Activated CD4-positive, alpha-beta T cell treated with anti-CD3 and anti-CD28 coated beads, Interleukin-2, amount 50 U/mL, for 4 hours (primary cell): ENCODE measurements around the gene HLA-A.

ENCODE experiments used
- DNase-seq, 2 experiments: peaks; one replicate each; pipeline ENCODE4 v3.0.0-alpha.2; 2020

Gene HLA-A

DNA sequence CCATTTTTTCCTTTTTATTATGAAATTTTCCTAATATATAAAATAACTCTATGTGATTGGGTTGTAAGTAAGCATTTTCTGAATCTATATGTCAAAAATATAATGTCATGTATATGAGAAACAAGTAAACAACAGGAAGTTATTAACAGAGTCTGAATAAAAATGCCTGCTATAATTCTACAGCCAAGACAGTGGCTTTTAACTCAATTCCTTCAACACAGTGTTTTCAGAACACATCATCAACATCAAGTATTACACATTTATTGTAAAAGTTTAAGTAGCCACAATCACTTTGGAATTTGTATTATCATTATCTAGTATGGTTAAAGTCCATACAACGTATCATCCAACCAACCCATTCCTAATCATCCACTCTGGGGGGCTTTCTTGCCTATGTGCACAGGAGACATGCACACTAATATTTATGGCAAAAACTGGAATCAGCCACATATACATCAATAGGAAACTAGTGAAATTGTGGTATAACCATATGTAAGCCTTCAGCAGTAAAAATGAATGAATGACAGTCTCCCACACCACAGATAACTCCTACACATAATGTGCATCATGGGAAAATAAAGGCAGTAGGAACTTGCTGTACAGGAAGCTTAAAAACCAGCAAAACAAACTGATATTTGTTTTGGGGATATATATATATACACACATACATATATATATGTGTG, 6.9 kb upstream of the HLA-A start:
- DNase-seq: no peak

DNA sequence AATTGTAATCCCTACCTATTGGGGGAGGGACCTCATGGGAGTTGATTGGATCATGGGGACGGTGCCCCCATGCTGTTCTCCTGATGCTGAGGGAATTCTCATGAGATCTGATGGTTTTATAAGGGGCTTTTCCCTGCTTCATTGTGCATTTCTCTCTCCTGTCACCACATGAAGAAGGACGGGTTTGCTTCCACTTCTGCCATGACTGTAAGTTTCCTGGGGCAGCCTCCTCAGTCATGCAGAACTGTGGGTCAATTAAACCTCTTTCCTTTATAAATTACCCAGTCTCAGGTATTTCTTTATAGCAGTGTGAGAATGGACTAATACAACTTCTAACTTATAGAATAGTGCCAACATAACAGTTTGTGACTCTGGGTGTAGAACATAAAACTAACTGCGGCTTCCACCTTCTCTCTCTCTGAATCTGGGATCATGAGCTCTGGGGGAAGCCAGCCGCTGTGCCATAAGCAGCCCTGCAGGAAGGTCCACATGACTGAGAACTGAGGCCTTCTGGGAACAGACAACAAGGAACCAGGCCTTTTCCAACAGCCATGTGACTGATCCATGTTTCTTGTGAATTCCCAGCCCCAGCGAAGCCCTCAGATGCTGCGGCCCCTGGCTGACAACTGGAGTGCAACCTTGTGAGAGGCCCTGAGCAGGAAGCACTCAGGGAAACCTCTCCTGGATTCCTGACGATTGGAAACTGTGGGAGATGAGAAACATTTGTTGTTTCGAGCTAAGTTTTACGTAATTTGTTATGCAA, 3.4 kb upstream of the HLA-A start:
- no peak for DNase-seq

DNA sequence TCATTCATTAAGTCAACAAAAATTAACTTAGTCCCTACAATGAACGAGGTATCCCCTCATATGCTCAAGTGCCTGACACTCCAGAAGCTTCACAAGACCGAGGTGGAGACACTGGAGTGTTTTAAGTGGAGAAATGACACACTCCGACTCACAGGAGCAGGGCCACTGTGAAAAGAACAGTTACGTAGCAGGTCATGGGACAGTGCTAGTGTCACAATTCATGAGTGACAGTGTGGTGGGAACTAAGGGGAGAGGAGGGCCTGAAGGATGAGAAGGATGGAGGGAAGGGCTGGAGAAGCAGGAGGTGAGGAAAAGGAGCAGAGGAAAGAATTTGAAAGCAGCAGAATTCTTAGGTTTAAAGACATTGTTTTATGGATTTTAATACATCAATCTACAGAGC, 1.3 kb upstream of the HLA-A start:
- no peak for DNase-seq

DNA sequence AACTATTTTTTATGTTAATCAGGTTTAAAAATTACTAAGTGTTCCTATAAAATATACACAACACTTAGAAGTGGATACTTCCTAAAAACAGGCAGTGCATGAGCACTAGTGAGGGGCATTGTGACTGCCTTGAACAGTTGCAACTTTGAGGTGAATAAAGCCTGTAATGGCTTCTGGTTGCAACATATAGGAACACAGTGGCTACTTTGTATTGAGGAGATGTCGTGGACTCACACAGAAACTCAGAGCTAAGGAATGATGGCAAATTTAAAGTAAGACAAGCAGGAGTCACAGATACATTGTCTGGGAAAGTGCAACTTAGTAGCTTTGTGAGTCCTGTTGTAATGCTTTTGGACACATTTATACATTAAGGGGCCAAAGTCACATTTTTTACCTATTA, 861 bp upstream of the HLA-A start:
- no peak for DNase-seq

DNA sequence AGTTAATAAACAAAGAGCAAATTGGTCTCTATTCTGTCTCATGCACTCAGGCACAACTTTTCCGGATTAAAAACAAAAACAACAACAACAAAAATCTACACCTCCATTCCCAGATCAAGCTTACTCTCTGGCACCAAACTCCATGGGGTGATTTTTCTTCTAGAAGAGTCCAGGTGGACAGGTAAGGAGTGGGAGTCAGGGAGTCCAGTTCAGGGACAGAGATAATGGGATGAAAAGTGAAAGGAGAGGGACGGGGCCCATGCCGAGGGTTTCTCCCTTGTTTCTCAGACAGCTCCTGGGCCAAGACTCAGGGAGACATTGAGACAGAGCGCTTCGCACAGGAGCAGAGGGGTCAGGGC, 437 bp upstream of the HLA-A start:
- no peak for DNase-seq

DNA sequence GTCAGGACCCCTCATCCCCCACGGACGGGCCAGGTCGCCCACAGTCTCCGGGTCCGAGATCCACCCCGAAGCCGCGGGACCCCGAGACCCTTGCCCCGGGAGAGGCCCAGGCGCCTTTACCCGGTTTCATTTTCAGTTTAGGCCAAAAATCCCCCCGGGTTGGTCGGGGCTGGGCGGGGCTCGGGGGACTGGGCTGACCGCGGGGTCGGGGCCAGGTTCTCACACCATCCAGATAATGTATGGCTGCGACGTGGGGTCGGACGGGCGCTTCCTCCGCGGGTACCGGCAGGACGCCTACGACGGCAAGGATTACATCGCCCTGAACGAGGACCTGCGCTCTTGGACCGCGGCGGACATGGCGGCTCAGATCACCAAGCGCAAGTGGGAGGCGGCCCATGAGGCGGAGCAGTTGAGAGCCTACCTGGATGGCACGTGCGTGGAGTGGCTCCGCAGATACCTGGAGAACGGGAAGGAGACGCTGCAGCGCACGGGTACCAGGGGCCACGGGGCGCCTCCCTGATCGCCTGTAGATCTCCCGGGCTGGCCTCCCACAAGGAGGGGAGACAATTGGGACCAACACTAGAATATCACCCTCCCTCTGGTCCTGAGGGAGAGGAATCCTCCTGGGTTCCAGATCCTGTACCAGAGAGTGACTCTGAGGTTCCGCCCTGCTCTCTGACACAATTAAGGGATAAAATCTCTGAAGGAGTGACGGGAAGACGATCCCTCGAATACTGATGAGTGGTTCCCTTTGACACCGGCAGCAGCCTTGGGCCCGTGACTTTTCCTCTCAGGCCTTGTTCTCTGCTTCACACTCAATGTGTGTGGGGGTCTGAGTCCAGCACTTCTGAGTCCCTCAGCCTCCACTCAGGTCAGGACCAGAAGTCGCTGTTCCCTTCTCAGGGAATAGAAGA, 978 bp downstream of the HLA-A start:
- no peak for DNase-seq

DNA sequence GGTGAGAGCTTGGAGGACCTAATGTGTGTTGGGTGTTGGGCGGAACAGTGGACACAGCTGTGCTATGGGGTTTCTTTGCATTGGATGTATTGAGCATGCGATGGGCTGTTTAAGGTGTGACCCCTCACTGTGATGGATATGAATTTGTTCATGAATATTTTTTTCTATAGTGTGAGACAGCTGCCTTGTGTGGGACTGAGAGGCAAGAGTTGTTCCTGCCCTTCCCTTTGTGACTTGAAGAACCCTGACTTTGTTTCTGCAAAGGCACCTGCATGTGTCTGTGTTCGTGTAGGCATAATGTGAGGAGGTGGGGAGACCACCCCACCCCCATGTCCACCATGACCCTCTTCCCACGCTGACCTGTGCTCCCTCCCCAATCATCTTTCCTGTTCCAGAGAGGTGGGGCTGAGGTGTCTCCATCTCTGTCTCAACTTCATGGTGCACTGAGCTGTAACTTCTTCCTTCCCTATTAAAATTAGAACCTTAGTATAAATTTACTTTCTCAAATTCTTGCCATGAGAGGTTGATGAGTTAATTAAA, 3.0 kb downstream of the HLA-A start:
- DNase-seq: no peak

DNA sequence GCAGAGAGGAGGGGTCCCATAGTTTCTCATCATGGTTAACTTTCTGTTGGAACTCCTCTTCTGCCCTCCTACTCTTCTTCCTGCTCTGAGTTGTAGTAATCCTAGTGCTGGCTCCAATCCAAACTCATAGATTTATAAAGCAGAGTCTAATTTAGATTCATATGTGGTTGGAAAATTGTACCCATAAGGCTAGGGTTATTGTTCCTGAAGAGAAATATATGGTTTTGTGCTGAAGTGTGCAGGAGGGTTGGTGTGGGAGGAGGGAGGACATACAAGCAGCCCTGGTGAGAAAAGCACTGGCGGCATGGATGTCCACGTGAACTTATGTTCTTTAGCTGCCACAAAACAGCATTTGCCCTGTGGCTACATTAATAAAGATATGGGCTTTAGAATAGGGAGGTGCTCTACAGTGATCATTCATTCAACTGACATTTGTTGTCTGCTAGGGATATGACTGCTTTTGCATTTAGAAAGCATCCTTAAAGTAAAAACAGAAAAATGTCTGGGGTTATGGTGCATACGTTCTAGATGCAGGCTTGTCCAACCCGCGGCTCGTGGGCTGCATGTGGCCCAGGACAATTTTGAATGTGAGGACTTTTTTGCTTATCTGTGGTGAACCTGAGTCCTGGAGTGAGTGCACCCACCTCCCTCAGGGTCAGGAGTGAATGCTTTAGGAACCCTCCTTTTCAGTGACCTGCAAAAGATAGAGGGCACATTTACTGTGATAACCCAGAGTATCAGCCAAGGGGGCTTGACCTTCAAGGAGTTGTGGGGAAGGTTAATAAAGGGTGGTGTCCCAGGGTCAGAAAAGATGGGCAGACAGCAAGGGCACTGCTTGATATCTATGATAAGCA, 4.1 kb downstream of the HLA-A start:
- no peak for DNase-seq

DNA sequence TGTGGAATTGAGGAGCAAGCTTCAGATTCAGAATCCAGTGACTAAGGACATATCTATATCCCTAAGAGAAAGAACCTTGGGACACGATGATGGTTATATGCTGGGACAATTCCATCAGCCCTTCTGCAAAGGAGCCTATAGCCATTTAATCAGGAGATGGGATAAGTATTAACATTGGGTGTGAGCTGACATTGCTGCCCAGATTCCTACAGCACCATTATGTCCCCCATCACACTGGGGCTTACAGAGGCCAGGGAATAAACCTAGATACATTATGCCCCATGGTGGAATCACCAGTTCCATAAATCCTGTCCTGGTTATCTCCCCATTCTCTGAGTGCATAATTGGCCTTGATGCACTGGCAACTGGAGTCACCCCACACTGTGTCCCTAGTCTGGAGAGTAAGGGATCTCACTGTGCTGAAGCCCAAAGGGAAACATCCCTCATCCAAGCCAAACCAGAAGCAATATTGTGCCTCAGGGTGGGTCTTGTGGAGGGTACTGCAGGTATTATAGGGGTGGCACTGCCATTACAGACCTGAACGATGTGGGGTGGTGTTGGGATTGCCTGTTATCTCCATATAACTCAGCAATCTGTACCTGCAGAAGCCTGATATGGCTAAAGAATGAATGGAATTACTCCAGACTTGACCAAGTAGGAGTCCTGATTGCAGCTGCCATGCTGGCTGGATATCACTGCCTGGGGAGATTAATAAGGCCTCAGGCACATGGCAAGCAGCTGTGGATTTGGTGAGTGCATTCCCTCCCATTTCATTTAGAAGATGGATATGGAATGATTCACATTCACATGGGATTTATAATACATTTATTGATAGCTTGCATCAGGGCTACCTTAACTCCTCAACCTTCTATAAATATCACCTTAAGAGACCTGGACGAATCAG, 5.0 kb downstream of the HLA-A start:
- no peak for DNase-seq

DNA sequence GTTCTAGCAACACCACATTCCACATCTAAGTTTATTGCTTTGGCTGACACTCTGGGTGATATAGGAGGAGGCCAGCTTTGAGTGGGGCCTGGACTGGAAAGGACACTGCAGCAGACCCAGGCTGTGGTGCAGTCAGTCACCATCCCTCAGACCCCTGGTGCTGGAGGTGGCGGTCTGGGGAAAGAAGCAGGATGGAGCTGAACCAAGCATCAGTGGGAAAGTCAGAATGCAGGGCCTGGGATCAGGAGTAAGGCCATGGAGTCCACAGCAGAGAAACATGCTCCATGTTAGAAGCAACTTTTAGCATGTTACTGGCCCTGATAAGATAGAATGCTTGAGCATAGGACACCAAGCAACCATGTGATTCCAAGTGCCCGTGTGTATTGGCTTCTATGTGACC, 5.9 kb downstream of the HLA-A start:
- no peak for DNase-seq

DNA sequence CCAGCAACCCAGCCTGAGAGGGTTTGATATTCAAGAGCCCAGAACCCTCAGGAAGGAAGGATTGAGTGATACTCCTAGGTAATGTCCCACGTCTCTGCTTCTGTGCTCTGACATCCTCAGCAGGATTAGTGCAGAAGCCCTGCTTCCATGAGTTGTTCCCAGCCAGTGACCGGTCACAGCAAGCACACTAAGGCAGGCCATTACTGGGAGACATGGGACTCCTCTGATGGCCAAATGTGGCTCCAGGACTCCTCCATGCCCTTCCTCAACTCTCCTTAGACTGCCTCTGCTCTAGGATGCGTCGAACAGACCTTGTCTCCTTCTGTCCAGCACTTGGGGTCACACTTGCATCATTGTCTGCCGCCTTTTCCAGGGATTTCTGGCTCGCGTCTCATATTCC, 7.6 kb downstream of the HLA-A start:
- no peak for DNase-seq

DNA sequence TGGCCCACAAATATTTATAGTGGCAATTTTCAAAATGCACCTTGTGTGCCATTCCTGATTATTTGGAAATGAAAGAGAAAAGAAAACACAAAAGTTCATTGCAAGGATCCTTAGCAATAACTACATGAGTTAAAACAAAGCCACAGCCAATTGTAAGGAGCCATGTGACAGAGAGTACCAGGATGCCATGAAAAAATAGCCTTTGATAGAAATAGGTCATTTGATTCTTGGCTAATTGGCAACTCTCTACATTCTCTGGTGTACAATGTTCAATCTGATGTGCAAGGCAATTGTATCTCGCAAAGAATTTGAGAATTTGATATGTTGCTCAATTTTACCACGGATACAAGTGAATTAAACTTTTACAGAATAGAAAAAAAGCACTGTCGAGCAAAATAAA, 9.6 kb downstream of the HLA-A start:
- DNase-seq: no peak

DNA sequence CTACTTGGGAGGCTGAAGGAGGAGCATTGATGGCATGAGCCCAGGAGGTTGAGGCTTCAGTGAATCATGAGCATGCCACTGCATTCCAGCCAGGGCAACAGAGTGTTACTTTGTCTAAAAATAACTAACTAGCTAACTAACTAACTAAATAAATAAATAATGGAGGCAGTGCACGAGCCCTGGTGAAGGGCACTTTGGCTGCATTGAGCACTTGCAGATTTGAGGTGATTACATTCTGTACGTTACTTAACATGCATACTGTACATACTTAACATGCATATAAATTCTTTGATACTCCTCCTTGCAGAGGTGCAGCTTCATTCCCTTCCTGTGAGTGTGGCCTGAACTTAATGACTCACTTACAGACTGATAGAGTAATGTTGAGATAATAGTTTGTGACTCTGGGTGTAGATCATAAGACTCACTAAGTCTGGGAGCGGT, 10.7 kb downstream of the HLA-A start:
- no peak for DNase-seq

DNA sequence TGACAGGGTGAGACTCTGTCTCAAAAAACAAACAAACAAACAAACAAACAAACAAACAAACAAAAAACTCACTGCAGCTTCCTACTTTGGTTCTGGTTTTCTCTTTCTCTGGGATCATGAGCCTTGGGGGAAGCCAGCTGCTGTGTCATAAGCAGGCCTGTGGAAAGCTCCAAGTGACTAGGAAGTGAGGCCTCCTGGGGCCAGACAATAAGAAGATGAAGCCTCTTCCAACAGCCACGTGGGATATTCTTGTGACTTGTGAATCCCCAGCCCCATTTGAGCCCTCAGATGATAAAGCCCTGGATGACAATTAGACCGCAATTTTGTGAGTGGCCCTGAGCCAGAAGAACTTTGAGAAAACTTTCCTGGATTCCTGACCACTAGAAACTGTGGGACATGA, 11.4 kb downstream of the HLA-A start:
- DNase-seq: no peak

DNA sequence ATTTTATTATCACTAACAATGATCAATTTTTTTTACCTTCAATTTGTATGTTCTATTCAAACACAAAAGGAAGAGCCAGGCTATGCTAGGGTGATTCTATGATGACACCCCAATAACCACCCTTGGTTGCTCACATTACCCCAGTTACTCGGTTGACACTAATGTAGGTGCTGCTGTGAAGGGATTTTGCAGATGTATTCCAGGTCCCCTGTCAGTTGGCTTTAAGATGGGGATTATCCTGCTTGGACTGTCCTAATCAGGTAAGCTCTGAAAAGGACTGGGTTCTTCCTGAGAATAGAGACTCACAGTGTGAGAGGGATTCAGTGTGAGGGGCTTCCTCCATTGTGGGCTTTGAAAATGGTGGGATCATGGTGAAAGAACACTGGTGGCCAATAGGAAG, 11.9 kb downstream of the HLA-A start:
- DNase-seq: no peak

DNA sequence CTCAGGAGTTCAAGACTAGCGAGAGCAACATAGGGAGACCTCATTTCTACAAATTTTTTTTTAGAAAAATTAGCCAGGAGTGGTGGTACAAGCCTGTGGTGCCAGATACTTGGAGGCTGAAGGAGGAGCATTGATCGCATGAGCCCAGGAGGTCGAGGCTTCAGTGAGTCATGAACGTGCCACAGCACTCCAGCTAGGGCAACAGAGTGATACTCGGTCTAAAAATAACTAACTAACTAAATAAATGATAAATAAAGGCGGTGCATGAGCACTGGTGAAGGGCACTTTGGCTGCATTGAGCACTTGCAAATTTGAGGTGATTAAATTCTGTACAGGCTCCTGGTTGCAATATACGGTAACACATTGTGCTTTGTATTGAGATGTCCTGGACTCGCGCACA, 13.5 kb downstream of the HLA-A start:
- no peak for DNase-seq

DNA sequence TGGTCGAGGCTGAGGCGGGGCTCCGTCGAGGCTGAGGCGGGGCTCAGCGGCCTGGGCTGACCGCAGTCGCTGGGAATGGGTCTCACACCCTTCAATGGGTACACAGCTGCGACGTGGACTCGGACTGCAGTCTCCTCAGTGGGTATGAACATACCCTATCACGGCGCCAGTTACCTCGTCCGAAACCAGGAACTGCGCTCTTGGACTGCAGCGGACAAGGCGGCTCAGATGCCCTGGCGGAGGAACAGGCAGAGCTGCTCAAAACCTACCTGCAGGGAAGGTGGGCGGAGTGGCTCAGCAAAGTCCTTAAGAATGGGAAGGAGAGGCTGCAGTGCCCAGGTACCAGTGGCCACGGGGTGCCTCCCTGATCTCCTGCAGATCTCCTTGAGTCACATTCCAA, 14.2 kb downstream of the HLA-A start:
- DNase-seq: no peak

DNA sequence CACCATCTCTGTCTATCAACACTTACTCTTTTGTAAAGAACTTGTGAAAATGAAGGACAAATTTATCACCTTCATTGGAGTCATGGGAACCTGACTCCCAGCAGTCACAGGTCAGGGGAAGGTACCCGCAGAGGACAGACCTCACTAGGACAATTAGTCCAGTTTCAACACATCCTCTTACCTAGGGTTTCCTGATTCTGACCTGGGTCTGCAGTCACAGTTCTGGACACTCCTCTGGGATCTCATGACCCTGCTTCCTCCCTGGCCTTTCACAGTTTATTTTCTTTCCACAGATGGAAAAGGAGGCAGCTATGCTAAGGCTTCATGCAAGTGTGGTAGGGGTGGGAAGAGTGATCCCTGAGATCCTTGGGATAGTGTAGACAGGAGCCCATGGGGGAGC, 15.7 kb downstream of the HLA-A start:
- DNase-seq: no peak

DNA sequence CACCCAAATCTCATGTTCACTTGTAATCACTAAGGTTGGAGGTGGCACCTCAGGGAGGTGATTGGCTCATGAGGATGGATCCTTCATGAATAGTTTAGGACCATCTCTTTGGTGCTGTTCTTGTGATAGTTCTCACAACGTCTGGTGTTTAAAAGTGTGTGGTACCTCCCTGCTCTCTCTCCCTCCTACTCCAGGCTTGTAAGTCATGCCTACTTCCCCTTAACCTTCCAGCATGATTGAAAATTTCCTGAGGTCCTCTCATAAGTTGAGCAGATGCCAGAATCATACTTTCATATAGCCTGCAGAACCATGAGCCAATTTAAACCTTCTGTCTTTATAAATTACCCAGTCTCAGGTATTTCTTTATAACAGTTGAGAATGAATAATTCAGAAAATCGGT, 16.6 kb downstream of the HLA-A start:
- DNase-seq: no peak

DNA sequence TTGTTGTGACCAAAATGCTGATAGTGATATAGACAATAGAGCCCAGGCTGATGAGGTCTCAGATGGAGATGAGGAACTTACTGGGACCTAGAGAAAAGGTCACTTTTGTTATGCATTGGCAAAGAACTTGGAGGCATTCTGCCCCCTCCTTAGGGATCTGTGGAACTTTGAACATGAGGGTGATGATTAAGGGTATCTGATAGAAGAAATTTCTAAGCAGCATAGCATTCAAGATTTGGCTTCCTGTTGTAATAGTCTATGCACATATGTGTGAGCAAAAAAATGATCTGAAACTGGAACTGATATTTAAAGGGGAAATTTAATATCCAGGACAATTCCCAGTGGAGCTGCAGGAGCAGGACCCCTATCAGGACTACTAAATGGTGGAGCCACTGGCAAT, 17.1 kb downstream of the HLA-A start:
- DNase-seq: no peak

DNA sequence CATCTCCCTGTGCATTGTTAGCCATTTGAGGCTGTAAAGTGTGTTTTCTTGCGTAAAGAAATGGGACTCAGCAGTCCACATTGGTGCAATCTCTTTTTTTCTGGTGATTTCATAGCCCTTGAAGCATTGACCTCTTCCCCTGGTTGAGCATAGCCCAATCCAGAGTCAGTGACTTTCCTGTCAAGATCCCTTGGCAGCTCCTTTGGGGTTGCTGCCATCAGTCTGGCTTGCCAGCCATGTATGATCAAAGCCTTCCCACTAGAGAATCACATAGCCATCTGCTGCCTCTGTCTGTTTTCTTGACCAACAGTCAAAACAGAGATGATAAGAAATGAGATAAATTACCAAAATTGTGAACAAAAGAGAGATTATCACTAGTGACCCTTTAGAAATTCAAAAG, 19.6 kb downstream of the HLA-A start:
- no peak for DNase-seq
